HG03139 (cell line): ENCODE measurements around the gene MIF4GD.
"Not testable (repeated sequence)": the region's sequence is repeated elsewhere in the genome, so short reads cannot be mapped to it uniquely, and the experiment has no call there.

ENCODE experiments used
- ATAC-seq: cut with Tn5 transposase; IDR thresholded peaks from one replicate; pipeline ENCODE4 v1.9.1; 2021; ENCODE audit not compliant: unreplicated experiment

Gene MIF4GD

GRCh38 chr17:75289115-75289831 is 18.2 kb upstream of the MIF4GD start, which contains the start of gene SLC25A19:
TSS of gene SLC25A19 (minus strand) at chr17:75289433. CDS start at chr17:75286764, 2,669 bp downstream.
- peak; percentile 93 for ATAC-seq

- ATAC-seq = peak; percentile 10
Measured at GRCh38 chr17:75288770-75289114, 17.7 kb upstream of the MIF4GD start.

- no peak for ATAC-seq
Measured at GRCh38 chr17:75288359-75288758, 17.3 kb upstream of the MIF4GD start.

GRCh38 chr17:75287221-75287620 is 16.2 kb upstream of the MIF4GD start:
- no peak for ATAC-seq

- ATAC-seq = no peak
Measured at GRCh38 chr17:75285123-75285522, 14.1 kb upstream of the MIF4GD start.

GRCh38 chr17:75280189-75280588 is 9.2 kb upstream of the MIF4GD start:
- ATAC-seq = not testable (repeated sequence)

- ATAC-seq = no peak
Measured at GRCh38 chr17:75277664-75278071, 6.6 kb upstream of the MIF4GD start.

GRCh38 chr17:75273977-75274708 is 3.1 kb upstream of the MIF4GD start:
- no peak for ATAC-seq

- ATAC-seq = no peak
Measured at GRCh38 chr17:75272848-75273184, 1.8 kb upstream of the MIF4GD start.

- no peak for ATAC-seq
Measured at GRCh38 chr17:75271955-75272847, 1.2 kb upstream of the MIF4GD start.

GRCh38 chr17:75271233-75271954 is 363 bp upstream of the MIF4GD start:
- ATAC-seq = peak; percentile 62

GRCh38 chr17:75270218-75270965 is 639 bp downstream of the MIF4GD start:
- peak; percentile 33 for ATAC-seq

- ATAC-seq = no peak
Measured at GRCh38 chr17:75269844-75270217, 1.2 kb downstream of the MIF4GD start.

GRCh38 chr17:75267411-75268232 is 3.4 kb downstream of the MIF4GD start:
- ATAC-seq = no peak

GRCh38 chr17:75267153-75267410 is 3.9 kb downstream of the MIF4GD start:
- no peak for ATAC-seq

GRCh38 chr17:75266316-75267152 is 4.5 kb downstream of the MIF4GD start:
- no peak for ATAC-seq

GRCh38 chr17:75265614-75266315 is 5.3 kb downstream of the MIF4GD start:
- no peak for ATAC-seq

GRCh38 chr17:75263055-75263454 is 8.0 kb downstream of the MIF4GD start:
- no peak for ATAC-seq
